ENCODE measurements around the gene SPON1.

- TF ChIP-seq, protein P1, sequence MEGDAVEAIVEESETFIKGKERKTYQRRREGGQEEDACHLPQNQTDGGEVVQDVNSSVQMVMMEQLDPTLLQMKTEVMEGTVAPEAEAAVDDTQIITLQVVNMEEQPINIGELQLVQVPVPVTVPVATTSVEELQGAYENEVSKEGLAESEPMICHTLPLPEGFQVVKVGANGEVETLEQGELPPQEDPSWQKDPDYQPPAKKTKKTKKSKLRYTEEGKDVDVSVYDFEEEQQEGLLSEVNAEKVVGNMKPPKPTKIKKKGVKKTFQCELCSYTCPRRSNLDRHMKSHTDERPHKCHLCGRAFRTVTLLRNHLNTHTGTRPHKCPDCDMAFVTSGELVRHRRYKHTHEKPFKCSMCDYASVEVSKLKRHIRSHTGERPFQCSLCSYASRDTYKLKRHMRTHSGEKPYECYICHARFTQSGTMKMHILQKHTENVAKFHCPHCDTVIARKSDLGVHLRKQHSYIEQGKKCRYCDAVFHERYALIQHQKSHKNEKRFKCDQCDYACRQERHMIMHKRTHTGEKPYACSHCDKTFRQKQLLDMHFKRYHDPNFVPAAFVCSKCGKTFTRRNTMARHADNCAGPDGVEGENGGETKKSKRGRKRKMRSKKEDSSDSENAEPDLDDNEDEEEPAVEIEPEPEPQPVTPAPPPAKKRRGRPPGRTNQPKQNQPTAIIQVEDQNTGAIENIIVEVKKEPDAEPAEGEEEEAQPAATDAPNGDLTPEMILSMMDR (IDR thresholded peaks at IDR 0.05), result no peak
- TF ChIP-seq EP300 (IDR thresholded peaks at IDR 0.05), result no peak
- TF ChIP-seq POLR2AphosphoS5 (IDR thresholded peaks at IDR 0.05), result no peak
- no peak for TF ChIP-seq POLR2A (IDR thresholded peaks at IDR 0.05)
These were observed 138.9 kb downstream of the SPON1 start for GRCh38 chr11:14101388-14101787.

All from suprapubic skin (tissue), 4 donors.